GM21786 (cell line): ENCODE results near the gene VAMP8.
A peak's percentile ranks its signal among the peaks of the same experiment; 100 is the strongest.
"Not testable (repeated sequence)": the region's sequence is repeated elsewhere in the genome, so short reads cannot be mapped to it uniquely, and the experiment has no call there.

Source experiments
- ATAC-seq: cut with Tn5 transposase; IDR thresholded peaks from one replicate; pipeline ENCODE4 v1.9.1; 2021; ENCODE audit not compliant: unreplicated experiment

Gene VAMP8

DNA sequence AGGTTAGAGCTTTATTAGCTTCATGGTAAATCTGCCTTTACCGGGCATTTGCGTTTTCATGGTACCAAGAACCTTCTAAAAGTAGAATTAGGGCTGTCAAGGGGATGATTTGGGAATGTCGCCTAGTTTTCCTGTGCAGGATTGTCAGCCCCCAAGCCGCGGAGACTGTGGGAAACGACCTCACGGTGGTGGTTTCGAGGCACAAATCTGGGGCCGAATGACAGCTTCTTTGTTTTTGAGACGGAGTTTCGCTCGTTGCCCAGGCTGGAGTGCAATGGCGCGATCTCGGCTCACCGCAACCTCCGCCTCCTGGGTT lies 38.0 kb downstream of the VAMP8 start:
- ATAC-seq, result no peak

DNA sequence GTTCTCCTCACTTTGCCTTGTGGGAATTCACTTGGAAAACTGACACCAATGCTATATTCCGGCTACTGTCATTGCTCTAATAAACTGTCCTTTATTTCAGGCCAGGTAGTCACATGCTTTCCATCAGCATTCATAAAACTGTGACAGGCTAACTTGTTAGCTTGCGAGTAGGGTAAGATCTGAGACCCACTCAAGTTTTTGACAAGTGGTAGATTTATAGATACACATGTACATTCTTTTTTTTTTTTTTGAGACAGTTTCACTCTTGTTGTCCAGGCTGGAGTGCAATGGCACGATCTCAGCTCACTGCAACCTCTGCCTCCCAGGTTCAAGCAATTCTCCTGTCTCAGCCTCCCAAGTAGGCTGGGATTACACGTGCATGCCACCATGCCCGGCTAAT lies 40.3 kb downstream of the VAMP8 start:
- not testable (repeated sequence) for ATAC-seq

DNA sequence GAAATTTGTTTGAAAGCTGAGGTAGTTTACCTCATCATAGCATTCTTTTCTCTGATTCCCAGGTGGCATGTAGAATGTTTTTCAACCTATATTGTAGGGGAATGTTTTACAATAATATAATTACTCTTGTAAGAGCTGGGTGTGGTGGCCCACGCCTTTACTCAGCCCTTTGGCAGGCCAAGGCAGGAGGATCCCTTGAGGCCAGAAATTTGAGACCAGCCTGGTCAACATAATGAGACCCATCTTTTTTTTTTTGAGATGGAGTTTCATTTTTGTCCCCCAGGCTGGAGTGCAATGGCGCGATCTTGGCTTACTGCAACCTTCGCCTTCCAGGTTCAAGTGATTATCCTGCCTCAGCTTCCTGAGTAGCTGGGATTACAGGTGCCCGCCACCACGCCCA lies 42.2 kb downstream of the VAMP8 start:
- no peak for ATAC-seq

DNA sequence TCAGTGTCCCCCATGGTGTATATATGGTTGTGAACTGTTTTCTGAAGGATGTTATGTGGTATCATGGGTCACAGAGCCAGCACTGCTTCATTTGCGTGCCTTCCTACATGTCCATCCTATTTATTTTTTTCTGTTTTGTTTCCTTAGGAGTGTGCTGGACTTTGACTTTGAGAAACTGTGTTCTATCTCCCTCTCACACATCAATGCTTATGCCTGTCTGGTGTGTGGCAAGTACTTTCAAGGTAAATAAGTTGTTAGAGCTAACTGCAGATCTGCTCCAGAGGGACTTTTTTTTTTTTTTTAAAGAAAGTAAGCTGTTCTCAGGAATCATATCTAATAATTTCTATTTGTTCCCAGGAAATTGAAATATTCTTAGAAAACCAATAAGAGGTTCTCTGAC lies 44.0 kb downstream of the VAMP8 start:
- ATAC-seq, result no peak

DNA sequence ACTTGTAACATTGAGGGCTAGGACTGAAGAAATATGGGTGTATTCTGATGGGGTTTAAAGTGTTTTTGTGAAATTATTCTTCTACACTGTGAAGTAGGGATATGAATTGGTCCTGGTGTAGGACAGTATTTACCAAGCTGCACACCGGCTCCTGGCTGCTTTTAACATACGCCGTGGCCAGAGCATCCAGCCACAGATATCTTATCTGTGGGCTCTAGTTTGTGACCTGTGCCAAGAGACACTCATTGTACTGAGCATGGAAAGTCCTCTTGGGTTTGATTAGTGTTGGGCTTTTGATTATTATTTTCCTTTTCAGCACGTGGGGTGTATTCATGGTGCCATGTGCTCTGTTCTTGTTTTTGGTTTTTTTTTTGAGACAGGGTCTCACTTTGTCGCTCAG lies 46.6 kb downstream of the VAMP8 start:
- no peak for ATAC-seq

DNA sequence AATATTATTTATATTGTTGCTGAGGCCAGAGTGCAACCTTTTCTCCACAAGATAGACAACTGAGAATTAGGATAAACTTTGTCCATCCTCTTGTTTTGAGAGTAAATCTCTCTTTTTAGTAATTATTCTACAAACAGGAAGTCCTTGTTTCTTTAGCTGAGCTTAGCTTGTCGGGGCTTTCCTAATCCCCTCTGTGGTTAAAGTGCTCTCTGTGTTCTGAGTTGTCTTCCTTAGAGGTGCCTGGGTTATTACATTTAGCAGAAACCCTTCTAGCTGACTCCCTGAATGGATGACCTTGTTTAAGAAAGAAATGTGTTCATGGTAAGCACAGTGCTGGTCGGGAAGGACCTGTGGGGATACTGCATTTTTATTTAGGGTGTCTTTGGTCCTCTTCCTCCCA lies 51.3 kb downstream of the VAMP8 start:
- peak; percentile 53 for ATAC-seq

DNA sequence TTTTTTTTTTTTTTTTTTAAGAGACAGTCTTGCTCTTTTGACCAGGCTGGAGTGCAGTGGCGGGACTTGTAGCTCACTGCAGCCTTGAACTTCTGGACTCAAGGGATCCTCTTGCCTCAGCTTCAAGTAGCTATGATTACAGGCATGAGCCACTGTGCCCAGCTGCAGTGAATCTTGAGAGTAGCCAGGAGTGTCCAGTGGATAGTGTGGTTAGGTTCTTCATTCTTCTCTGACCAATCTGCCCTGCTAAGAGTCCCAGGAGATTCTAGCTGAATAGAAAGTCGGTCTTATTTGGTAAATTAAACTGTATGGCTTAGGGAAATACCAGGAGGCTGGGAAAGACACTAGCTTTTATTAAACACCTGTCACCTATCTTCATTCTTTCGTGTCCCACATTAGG lies 53.9 kb downstream of the VAMP8 start:
- no peak for ATAC-seq
